Left colon (tissue), 2 donors: ENCODE results near the gene FNIP2. TPM values are rescaled to one million over a fixed set of nuclear protein-coding genes. Genes with fewer than 3 reads are reported as not detected.
"Not testable (repeated sequence)": the region's sequence is repeated elsewhere in the genome, so short reads cannot be mapped to it uniquely, and the experiment has no call there.

Experiments
- ATAC-seq: fragments of 200-7000 bp; cut with Tn5 transposase; one replicate; pipeline ENCODE4 v1.9.1; 2020; ENCODE audit warnings: mild to moderate bottlenecking, moderate library complexity
- DNase-seq, 2 donors: peaks; one replicate each; pipeline ENCODE4 v3.0.0-alpha.2; 2020
- intact Hi-C, 2 donors: fragments of 100-400 bp; cut with DNase I in 1 of 2; cut with micrococcal nuclease in 1 of 2; formaldehyde crosslinking; loops; one replicate each; pipeline versions ENCODE4 v1.11.2 to v1.14.0; 2022; cut with DNase I, micrococcal nuclease
- total RNA-seq, 2 donors: library from RNA; stranded (reverse); fragmentation: NEBNext Ultra II Directional; extraction: Animal tissue kit (Norgen Biotek cat#: 25700); gene quantifications; one replicate each; pipeline ENCODE4 v1.2.1, GENCODE V29; 2021
- donor health status: DM: no; HTN: no; CAD: no.
- donor health status: DM: yes; HTN: yes; CAD: no.

Gene FNIP2
- total RNA-seq, 2 donors from 2014 or later: 69.0 TPM

GRCh38 chr4:158783785-158784184, 15.0 kb downstream of the FNIP2 start:
- DNase-seq: no peak
- intact Hi-C loops: no loop called here
- ATAC-seq: peak; percentile 13

- intact Hi-C loops: no loop called here
- ATAC-seq: no peak
- DNase-seq: no peak
Observed at GRCh38 chr4:158785718-158786117, 16.9 kb downstream of the FNIP2 start.

GRCh38 chr4:158786121-158786601, 17.3 kb downstream of the FNIP2 start:
- DNase-seq: no peak
- intact Hi-C loops: no loop called here
- peak; percentile 12 for ATAC-seq

- no peak for DNase-seq
- ATAC-seq: no peak
- intact Hi-C loops: no loop called here
Observed at GRCh38 chr4:158786955-158787354, 18.1 kb downstream of the FNIP2 start.

GRCh38 chr4:158787709-158788475, 19.1 kb downstream of the FNIP2 start:
- ATAC-seq (no peak), DNase-seq (no peak)
- intact Hi-C loops: no loop called here

GRCh38 chr4:158788516-158788915, 19.7 kb downstream of the FNIP2 start:
- no peak for ATAC-seq
- DNase-seq: no peak
- intact Hi-C loops: no loop called here

- no peak for DNase-seq
- ATAC-seq: no peak
- intact Hi-C loops: no loop called here
Observed at GRCh38 chr4:158789853-158790252, 21.0 kb downstream of the FNIP2 start.

- intact Hi-C loops: no loop called here
- no peak for DNase-seq
- peak; percentile 37 for ATAC-seq
Observed at GRCh38 chr4:158793021-158793420, 24.2 kb downstream of the FNIP2 start.

- intact Hi-C loops, DNase-seq, ATAC-seq: not testable (repeated sequence)
Observed at GRCh38 chr4:158793430-158793829, 24.6 kb downstream of the FNIP2 start.

- ATAC-seq (no peak), DNase-seq (no peak)
- intact Hi-C loops: no loop called here
Observed at GRCh38 chr4:158796370-158797140, 27.7 kb downstream of the FNIP2 start.

- intact Hi-C loops: no loop called here
- no peak for ATAC-seq
- no peak for DNase-seq
Observed at GRCh38 chr4:158798062-158798461, 29.2 kb downstream of the FNIP2 start.

GRCh38 chr4:158799013-158799770, 30.4 kb downstream of the FNIP2 start:
- ATAC-seq: peak; percentile 78
- intact Hi-C loops: no loop called here

GRCh38 chr4:158799856-158800255, 31.0 kb downstream of the FNIP2 start:
- DNase-seq (no peak), ATAC-seq (peak; percentile 57)
- intact Hi-C loops: no loop called here

More at GRCh38 chr4:158799013-158799770, 30.4 kb downstream of the FNIP2 start:
- no peak for DNase-seq

- intact Hi-C loops: no loop called here
- ATAC-seq (peak; percentile 78), DNase-seq (no peak)
Observed at GRCh38 chr4:158801066-158801465, 32.2 kb downstream of the FNIP2 start.

- intact Hi-C loops: no loop called here
- ATAC-seq: no peak
- DNase-seq: no peak
Observed at GRCh38 chr4:158801677-158802076, 32.9 kb downstream of the FNIP2 start.

- intact Hi-C loops: no loop called here
- no peak for DNase-seq
- ATAC-seq: no peak
Observed at GRCh38 chr4:158802914-158803313, 34.1 kb downstream of the FNIP2 start.

GRCh38 chr4:158805635-158806471, 37.0 kb downstream of the FNIP2 start:
- no peak for DNase-seq
- intact Hi-C loops: no loop called here
- peak; percentile 47 for ATAC-seq

GRCh38 chr4:158807691-158808090, 38.9 kb downstream of the FNIP2 start:
- intact Hi-C loops: no loop called here
- ATAC-seq: peak; percentile 20

GRCh38 chr4:158808399-158808798, 39.6 kb downstream of the FNIP2 start:
- ATAC-seq (no peak), DNase-seq (no peak)
- intact Hi-C loops: no loop called here

More at GRCh38 chr4:158807691-158808090, 38.9 kb downstream of the FNIP2 start:
- DNase-seq: no peak
